ENCODE measurements around the gene AIFM3.
"Not testable (repeated sequence)": the region's sequence is repeated elsewhere in the genome, so short reads cannot be mapped to it uniquely, and the experiment has no call there.

Gene AIFM3, protein sequence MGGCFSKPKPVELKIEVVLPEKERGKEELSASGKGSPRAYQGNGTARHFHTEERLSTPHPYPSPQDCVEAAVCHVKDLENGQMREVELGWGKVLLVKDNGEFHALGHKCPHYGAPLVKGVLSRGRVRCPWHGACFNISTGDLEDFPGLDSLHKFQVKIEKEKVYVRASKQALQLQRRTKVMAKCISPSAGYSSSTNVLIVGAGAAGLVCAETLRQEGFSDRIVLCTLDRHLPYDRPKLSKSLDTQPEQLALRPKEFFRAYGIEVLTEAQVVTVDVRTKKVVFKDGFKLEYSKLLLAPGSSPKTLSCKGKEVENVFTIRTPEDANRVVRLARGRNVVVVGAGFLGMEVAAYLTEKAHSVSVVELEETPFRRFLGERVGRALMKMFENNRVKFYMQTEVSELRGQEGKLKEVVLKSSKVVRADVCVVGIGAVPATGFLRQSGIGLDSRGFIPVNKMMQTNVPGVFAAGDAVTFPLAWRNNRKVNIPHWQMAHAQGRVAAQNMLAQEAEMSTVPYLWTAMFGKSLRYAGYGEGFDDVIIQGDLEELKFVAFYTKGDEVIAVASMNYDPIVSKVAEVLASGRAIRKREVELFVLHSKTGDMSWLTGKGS

DNA sequence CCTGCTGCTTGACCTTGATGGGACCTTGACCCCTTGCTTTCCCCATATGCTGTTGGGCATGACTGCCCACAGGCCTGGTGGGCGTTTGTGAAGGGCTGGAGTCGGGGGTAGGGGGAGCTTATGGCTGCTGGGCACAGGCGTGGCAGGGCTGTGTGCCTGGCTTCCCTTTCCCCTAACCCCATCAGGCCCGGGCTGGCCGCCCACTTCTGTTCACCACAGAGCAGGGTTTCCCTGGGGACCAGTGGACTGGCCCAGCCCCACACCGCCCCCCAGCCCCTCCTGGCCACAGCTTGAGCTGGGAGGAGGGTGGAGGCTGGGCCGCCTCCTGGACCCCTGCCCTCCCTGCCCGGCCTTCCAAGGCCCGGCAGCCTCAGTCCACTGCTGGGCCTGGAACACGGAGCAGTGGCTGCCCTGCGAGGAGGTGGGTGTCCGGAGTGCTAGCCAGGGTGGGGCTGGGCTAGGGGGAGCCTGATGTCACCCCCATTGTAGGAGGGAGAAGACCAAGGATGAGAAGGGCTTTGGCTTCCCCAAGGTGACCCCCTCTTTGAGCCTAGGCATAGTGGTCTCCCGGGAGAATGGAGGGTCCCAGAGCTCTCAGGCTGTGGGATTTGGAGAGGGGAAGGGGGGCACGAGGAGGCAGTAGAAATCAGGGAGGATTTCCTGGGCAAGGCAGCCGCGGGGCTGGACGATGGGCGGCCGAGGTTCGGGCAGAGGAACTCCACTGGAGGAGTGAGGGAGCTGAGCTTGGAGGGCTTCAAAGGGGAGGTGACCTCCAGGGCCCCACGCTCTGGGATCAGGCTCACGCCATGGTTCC lies at the start of gene AIFM3:
Gene AIFM3, plus strand, starts transcription at position 373 of the 814 bp plus-strand sequence. CDS start 690 bp downstream, outside the sequence.
- no peak for DNase-seq (ENCODE audit: low read depth in 2 of 2)

DNA sequence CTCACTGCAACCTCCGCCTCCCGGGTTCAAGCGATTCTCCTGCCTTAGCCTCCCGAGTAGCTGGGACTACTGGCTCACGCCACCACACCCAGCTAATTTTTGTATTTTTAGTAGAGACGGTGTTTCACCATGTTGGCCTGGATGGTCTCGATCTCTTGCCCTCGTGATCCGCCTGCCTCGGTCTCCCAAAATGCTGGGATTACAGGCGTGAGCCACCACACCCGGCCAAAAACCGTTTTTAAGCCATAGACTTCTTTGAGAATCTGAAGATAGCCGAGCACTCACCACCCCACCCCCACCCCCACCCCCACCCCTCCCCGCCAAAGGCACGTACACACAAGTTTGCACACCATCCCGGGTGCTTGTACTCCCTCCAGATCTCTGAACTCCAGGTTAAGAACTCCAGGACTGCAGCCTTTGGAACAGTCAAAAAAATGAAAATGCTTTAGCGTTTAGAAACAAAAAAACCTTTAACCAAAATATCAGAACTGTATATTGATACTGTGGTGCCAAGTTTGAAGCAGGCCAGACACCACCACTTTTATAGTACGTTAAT lies 48.3 kb upstream of the AIFM3 start:
- no peak for DNase-seq (ENCODE audit: low read depth in 2 of 2)

DNA sequence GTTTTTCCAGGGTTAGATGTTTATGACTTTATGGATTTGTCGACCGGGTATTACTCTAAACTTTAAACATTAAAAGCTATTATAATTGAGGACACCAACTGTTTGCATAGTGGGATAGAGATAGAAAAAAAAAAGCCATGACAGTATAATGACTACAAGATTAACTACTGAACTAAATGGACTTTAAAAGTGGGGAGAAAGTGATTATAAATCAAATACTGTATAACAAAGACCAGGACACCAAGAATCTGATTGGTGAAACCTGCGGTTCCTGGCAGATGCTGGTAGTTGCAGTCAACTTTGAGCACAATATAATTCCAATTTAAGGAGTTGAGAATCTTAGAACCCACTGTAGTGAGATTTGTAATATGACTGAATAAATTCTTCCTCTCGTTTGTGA lies 47.3 kb upstream of the AIFM3 start:
- DNase-seq (ENCODE audit: low read depth in 2 of 2) = no peak

DNA sequence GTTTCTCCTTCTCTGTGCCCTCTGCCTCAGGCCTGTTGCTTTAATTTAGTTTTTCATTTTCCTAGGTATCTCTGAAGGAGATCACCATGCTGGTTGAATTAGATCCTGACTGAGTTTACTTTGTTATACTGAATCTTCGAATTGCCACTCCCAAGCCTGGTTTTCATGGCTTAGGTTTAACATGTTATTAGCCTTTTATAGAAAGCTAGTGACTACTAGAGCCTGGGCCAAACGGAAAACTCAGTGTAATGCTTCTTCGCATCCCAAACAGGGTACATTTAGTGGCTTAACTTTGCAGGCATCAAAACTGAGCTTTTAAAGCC lies 46.2 kb upstream of the AIFM3 start:
- DNase-seq (ENCODE audit: low read depth in 2 of 2) = no peak

DNA sequence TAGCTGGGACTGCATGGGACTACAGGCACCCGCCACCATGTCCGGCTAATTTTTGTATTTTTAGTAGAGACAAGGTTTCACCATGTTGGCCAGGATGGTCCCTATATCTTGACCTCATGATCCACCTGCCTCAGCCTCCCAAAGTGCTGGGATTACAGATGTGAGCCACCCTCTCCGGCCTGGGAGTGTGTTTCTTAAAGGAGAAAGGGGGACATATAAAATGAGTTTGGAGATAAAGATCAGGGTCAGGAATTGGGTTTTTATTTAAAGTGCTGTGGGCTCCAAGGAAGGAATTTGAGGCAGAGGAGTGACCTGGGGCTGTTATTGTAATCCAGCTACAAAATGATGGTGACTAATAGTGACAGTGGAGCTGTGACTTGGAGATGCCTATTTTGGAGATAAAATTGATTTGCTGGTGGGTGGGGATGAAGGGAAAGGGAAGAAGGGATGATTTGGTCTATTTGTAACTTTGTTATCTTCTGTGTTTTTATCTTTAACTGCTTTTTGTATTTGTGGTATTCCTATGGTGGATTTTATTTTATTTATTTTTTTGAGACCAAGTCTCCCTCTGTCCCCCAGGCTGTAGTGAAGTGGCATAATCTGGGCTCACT lies 44.8 kb upstream of the AIFM3 start:
- DNase-seq (ENCODE audit: low read depth in 2 of 2) = no peak

DNA sequence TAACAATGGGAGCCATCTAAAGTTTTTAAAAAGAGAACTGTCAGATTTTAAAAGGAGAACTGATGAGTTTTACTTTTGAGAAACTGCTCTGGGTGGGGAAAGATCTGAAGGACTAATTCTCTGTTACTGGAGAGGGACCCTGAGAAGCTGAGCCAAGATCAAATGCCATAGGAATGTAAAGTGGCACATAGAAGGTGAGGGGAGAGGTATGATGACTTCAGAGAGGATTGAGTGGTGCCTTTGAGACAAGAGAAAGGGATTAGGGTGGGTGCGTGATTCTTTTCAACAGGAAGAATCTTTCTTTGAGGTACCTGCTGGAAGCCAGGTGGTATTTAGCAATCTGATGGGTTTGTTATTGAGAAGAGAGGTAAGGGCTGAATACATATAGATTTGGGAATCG lies 40.8 kb upstream of the AIFM3 start:
- DNase-seq (ENCODE audit: low read depth in 2 of 2) = no peak

DNA sequence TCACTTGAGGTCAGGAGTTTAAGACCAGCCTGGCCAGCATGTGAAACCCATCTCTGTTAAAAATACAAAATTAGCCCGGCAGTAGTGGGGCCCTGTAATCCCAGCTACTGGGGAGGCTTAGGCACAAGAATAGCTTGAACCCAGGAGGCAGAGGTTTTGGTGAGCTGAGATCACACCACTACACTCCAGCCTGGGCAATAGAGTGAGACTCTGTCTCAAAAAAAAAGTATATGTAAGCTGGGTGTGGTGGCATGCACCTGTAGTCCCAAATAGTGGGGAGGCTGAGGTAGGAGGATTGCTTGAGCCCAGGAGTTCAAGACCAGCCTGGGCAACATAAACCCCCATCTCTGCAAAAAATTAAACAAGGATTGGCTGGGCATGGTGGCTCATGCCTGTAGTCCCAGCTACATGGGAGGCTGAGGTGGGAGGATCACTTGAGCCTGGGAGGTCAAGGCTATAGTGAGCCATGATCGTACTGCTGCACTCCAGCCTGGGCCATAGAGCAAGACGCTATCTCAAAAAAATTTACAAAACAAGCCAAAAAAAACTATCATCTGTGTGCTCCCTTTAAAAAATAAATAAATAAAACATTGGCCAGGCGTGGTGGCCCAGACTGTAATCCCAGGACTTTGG lies 39.0 kb upstream of the AIFM3 start:
- DNase-seq (ENCODE audit: low read depth in 2 of 2) = no peak

DNA sequence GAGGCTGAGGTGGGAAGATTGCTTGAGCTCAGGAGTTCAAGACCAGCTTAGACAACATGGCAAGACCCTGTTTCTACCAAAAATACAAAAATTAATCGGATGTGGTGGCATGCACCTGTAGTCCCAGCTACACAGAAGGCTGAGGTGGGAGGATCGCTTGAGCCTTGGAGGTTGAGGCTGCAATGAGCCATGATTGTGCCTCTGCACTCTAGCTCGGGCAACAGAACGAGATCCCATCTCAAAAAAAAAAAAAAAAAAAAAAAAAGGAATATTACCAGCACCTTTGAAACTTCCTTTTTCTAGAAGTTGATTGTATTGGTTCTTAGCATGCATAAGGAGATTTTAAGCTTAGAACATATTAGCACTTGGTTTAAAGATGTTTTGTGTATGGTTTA lies 38.5 kb upstream of the AIFM3 start:
- no peak for DNase-seq (ENCODE audit: low read depth in 2 of 2)

DNA sequence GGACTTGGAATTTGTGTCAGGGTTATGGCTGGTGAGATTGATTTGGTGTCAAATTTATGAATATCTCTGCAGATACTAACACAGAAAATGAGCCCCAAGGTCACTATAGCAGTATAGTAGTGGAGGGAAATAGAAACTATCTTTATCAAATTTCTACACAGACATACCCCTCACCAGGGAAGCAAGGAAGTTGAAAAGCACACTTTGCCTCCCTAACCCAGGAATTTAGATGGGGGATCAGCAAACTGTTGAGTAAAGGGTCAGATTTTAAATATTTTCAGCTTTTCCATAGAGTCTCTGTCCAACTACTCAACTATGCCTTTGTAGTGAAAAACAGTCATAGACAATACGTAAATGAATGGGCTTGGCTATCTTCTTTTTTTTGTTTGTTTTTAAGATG lies 37.1 kb upstream of the AIFM3 start:
- DNase-seq (ENCODE audit: low read depth in 2 of 2) = no peak

DNA sequence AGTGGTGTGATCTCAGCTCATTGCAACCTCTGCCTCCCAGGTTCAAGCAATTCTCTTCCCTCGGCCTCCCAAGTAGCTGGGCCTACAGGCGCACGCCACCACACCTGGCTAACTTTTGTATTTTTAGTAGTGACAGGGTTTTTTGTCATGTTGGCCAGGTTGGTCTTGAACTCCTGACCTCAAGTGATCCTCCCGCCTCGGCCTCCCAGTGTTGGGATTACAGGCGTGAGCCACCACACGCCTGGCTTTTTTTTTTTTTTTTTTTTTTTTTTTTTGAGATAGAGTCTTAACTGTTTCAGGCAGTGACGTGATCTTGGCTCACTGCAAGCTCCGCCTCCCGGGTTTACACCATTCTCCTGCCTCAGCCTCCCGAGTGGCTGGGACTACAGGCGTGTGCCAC lies 36.6 kb upstream of the AIFM3 start:
- not testable (repeated sequence) for DNase-seq (ENCODE audit: low read depth in 2 of 2)

DNA sequence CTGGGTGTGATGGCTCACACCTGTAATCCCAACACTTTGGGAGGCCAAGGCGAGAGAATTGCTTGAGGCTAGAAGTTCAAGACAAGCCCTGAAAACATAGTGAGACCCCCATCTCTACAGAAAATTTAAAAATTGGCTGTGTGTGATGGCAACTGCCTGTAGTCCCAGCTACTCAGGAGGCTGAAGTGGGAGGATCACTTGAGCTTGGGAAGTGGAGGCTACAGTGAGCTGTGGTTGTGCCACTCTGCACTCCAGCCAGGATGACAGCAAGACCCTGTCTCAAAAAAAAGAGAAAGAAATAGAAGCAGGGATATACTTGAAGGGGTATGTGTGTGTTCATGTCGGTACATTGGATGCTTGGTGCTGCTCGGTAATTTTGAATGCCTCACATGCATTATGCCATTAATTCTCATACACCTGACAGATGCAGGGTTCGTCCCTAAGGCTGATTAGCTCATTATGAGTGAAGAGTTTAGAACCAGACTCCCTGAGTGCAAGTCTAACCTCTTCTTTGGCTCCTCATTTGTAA lies 35.9 kb upstream of the AIFM3 start:
- no peak for DNase-seq (ENCODE audit: low read depth in 2 of 2)

DNA sequence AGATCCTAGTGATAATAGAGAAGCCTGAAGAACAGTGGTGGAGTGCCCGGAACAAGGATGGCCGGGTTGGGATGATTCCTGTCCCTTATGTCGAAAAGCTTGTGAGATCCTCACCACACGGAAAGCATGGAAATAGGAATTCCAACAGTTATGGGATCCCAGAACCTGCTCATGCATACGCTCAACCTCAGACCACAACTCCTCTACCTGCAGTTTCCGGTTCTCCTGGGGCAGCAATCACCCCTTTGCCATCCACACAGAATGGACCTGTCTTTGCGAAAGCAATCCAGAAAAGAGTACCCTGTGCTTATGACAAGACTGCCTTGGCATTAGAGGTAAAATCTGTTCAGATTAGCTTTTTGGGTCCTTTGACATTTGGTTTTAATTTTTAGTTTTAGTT lies 33.1 kb upstream of the AIFM3 start:
- no peak for DNase-seq (ENCODE audit: low read depth in 2 of 2)

DNA sequence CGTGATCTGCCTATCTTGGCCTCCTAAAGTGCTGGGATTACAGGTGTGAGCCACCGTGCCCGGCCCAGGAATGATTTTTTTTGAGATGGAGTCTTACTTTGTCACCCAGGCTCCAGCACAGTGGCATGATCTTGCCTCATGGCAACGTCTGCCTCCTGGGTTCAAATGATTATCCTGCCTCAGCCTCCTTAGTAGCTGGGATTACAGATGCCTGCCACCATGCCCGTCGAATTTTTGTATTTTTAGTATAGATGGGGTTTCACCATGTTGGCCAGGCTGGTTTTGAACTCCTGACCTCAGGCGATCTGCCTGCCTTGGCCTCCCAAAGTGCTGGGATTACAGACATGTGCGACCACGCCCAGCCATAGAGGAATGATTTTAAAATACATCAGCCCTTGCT lies 32.0 kb upstream of the AIFM3 start:
- DNase-seq (ENCODE audit: low read depth in 2 of 2) = not testable (repeated sequence)

DNA sequence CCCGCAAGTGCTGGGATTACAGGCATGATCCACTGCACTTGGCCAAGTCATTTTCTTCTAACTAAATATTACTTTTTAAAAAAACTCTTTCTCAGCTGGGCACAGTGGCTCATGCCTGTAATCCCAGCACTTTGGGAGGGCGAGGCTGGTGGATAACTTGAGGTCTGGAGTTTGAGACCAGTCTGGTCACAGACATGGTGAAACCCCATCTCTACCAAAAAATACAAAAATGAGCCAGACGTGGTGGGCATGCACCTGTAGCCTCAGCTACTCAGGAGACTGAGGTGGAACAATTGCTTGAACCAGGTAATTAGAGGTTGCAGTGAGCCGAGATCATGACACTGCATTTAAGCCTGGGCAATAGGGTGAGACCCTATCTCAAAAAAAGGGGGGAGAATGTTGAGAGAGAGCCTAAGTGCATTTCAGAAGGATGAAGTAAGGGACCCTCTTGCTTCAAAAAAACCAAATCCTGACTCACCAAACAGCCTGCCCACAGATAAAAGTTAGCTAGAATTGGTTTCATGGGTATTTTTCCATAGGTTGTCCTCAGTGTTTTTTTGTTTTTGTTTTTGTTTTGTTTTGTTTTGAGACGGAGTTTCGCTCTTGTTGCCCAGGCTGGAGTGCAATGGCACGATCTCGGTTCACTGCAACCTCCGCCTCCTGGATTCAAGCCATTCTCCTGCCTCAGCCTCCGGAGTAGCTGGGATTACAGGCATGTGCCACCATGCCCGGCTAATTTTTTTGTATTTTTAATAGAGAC lies 31.1 kb upstream of the AIFM3 start:
- not testable (repeated sequence) for DNase-seq (ENCODE audit: low read depth in 2 of 2)

DNA sequence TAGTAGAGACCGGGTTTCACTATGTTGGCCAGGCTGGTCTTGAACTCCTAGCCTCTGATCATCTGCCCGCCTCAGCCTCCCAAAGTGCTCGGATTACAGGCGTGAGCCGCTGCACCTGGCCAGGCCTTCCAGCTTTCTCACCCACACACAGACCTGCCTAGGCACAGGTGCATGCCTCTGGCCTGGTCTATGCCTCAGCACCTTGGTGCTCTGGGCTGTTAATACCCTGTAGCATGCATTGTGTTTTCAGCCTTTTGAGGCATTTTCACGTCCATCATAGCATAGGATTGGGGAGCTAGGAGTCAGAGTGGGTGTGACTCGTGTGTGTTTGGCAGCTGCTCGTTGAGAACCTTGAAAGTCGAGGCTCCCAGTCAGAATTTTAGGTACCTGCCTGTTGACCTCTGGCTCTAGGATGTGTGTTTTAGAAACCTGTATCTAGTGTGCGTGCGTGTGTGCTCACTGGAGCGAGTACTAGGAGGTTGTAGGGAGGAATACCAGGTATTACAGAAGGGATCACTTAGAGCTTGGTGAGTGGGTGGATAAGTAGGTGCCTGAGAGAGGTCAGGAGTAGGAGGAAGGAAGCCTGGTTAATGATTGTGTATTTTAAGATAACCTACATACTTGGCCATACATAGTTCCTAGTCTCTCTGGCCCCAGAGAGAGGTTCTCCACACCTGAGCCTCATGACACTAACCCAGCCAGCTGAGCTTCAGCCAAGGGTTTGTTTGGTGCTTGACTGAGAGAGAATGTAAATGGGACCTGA lies 29.8 kb upstream of the AIFM3 start:
- DNase-seq (ENCODE audit: low read depth in 2 of 2) = no peak

DNA sequence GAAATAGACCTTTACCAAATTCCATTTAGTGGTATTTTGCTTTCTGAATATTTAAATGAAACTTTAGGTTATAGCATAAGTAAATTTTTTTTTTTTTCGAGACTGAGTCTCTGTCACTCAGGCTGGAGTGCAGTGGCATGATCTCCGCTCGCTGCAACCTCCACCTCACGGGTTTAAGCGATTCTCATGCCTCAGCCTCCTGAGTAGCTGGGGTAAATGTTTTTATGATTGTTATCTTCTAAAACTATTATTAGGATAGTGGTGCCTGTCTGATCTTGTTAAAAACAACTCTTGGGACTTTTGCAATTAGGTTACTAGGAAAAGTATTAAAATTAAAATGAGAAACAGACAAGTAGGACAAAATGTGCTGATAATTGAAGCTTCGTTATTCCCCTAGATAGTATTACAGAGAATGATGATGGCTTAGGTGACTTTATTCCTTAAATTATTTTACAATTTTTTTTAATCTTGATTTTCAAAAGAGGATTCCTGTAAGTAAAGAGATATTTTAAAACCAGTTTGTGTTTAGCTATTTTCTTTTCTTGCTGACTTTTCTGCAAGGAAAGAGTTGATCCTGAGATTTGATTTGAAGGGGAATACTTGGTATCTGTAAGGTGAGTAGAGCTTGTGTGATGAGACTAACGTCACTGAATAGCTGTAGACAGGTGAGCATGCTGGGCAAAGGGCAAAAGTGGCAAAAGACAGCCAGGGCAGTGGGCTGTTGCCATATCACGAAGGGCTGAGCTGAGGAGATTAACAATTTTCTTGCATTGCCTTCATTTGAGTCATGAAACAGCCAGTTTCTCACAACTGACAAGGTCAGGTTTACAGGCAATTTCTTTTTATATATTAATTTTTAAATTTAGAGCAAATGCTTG lies 29.0 kb upstream of the AIFM3 start:
- no peak for DNase-seq (ENCODE audit: low read depth in 2 of 2)

DNA sequence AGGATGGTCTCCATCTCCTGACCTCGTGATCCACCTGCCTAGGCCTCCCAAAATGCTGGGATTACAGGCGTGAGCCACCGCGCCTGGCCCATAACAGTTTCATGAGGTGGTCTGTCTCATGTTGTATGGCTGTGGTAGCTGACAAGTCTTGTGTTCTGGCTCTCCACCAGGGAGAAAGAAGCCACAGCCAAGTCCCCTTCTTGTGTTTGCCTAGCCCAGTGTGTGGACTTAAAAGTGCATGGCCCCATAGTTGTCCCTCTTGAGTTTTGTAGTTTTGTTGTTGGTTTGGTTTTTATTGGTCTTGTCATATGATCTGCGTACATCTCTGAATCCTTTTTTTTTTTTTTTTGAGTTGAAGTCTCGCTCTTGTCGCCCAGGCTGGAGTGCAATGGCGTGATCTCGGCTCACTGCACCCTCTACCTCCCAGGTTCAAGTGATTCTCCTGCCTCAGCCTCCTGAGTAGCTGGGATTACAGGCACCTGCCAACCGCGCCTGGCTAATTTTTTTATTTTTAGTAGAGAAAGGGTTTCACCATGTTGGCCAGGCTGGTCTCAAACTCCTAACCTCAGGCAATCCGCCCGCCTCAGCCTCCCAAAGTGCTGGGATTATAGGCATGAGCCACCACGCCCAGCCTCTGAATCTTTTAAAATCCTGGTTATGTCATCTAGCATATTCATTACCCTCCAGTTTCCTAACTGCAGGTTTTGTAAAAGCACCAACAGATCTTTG lies 27.4 kb upstream of the AIFM3 start:
- not testable (repeated sequence) for DNase-seq (ENCODE audit: low read depth in 2 of 2)

DNA sequence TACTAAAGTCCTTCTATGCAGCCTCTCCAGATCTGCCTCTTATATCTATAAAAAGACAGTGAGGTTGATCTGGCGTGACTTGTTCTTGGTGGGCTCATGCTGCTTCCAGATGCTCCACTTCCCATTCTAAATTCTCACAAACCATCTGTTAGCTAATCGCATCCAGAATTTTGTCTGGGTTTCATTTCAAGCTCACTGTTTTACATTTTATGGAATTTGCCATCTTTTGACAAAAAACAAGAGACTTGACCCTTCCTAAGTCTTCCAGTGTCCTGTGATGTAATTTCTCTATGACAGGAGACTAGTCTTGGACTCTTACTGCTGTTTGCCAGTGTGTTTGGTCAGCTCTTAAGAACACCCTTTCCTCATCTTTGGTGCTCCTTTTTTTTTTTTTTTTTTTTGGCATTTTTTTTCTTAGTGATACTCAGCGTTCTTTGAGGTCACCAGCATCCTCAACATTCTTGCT lies 26.8 kb upstream of the AIFM3 start:
- DNase-seq (ENCODE audit: low read depth in 2 of 2) = no peak

All from stimulated activated CD8-positive, alpha-beta memory T cell treated with anti-CD3 and anti-CD28 coated beads, Interleukin-2, amount 100 ng/mL, for 1 hour (primary cell).